ENCODE measurements around the gene TARBP1.

- TF ChIP-seq CTCF (IDR thresholded peaks at IDR 0.05) (no peak), POLR2A (IDR thresholded peaks at IDR 0.05) (no peak)
Measured at GRCh38 chr1:234369033-234369430, 109.9 kb downstream of the TARBP1 start.

All from esophagus squamous epithelium (tissue), 4 donors.